ENCODE measurements around the gene DBP.
A peak's percentile ranks its signal among the peaks of the same experiment; 100 is the strongest.

DBP gene

DNA sequence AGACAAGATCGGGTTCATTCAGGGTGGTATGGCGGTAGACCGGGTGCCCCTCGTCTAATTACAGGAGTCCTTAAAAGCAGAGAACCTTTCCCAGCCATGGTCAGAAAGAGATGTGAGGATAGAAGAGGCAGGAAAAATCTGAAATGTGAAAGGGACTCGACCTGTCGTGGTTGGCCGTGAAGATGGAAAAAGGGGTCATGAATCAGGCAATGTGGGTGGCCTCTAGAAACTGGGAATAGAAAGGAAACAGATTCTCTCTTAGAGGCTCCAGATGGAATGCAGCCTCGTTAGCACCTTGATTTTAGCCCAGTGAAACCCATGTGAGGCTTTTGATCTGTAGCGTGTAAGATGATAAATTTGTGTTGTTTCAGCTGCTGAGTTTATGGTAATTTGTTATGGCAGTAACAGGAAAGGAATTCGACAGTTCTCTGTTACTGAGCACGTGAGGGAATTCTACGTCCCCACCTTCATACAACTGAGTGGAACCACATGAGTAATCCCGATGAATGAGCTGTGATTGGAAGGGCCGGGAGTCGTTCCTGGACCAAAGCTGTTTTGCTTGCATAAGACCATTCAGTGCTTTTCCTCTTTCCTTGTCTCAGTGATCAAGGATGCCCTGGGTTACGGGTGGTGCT is 19.8 kb upstream of the DBP start:
- H3K9me3 Mint-ChIP-seq = no peaks in the 10 kb centered on the region
- no peak overlapping the region for H3K27ac Mint-ChIP-seq

DNA sequence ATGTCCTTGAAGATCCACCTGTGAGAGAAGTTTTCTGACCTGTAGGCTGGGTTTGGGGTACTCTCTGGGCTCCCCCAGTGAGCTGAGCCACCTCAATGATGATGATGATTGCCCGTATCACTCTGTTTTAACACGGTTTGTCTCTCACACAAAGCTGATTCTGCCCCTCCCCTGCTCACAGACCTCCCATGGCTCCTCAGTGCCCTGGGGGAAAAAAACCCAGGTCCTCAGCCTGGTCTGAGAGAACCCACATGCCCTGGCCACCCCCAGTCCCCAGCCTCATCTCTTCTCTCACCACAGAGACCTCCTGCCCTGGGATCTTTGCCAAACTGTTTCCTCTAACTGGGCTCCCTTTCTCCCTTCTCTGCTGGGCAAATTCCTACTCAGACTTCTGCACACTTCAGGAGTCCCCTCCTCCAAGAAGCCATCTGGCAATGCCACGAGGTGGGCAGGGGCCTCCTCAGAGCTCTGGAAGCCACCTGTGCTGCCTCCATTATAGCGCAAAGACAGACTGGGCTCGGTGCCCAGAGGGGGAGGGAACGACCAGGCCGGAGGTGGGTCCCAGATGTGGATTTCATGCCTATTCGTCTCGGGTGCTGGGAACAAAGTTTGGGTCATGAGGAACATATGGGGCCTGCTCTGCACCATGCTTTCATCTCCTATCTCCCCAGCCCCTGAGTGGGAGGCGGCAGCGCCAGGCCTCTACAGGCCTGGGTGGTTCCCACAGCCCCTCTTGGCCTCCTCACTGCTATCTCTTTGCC is 17.3 kb upstream of the DBP start:
- peaks cover 11% of the 10 kb centered on the region for H3K4me1 Mint-ChIP-seq (ENCODE audit: low read depth)
- DNase-seq = no peak
- H3K9me3 Mint-ChIP-seq = no peaks in the 10 kb centered on the region
- H3K36me3 Mint-ChIP-seq (ENCODE audit: low read depth) = no peaks in the 10 kb centered on the region
- no peak overlapping the region for H3K27ac Mint-ChIP-seq
- H3K27me3 Mint-ChIP-seq = no peaks in the 10 kb centered on the region
- no peak overlapping the region for H3K4me3 Mint-ChIP-seq

More for the DNA sequence above, 19.8 kb upstream of the DBP start:
- Mint-ChIP-seq H3K4me1 (ENCODE audit: low read depth) (peaks cover 13% of the 10 kb centered on the region), H3K4me3 (no peak overlapping the region), H3K27me3 (no peaks in the 10 kb centered on the region), H3K36me3 (ENCODE audit: low read depth) (no peaks in the 10 kb centered on the region)
- no peak for DNase-seq

GRCh38 chr19:48651683-48652048 is 14.5 kb upstream of the DBP start:
- DNase-seq = no peak
- Mint-ChIP-seq H3K27ac (no peak overlapping the region), H3K27me3 (no peaks in the 10 kb centered on the region), H3K36me3 (ENCODE audit: low read depth) (no peaks in the 10 kb centered on the region), H3K4me1 (ENCODE audit: low read depth) (peaks cover 29% of the 10 kb centered on the region), H3K9me3 (no peaks in the 10 kb centered on the region), H3K4me3 (no peak overlapping the region)

DNA sequence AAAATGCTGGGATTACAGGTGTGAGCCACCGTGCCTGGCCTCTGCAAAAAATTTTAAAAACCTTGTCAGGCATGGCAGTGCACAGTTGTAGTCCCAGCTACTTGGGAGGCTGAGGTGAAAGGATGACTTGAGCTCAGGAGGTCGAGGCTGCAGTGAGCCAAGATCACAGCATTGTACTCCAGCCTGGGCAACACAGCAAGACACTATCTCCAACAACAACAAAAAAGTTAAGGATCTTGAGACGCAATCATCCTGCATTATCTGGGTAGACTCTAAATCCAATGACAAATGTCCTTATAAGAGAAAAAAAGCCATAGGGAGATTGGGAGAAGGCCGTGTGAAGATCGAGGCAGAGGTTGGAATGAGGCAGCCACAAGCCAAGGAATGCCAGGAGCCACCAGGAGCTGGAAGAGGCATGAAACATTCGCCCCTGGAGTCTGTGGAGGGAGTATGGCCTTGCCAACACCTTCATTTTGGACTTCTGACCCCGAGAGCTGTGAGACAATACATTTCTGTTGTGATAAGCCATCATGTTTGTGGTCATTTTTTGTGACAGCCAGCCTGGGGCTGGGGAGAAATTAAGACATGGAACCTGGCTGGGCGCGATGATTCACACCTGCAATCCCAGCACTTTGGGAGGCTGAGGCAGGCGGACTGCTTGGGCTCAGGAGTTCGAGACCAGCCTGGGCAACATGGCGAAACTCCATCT is 13.9 kb upstream of the DBP start:
- peaks cover 32% of the 10 kb centered on the region for H3K4me1 Mint-ChIP-seq (ENCODE audit: low read depth)
- no peak overlapping the region for H3K27ac Mint-ChIP-seq
- H3K9me3 Mint-ChIP-seq = no peaks in the 10 kb centered on the region
- no peaks in the 10 kb centered on the region for H3K36me3 Mint-ChIP-seq (ENCODE audit: low read depth)
- no peak for DNase-seq
- H3K27me3 Mint-ChIP-seq = no peaks in the 10 kb centered on the region
- no peak overlapping the region for H3K4me3 Mint-ChIP-seq

DNA sequence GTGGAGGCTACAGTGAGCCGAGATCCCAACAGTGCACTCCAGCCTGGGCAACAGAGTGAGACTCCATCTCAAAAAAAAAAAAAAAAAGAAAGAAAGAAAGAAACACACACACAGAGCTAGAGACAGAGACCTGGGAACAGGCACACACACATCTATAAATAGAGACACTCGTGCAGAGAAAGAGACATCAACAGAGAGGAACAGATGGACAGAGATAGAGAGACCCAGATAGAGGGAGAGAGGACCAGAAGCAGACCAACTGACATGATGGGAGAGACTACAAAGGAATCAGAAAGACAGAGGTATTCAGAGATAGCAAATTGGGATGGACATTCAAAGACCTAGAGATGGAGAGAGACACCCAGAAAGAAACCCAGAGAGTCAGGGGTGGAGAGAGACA is 11.0 kb upstream of the DBP start:
- no peaks in the 10 kb centered on the region for H3K9me3 Mint-ChIP-seq
- peak overlapping the region; percentile 11 for H3K27ac Mint-ChIP-seq
- peaks cover 49% of the 10 kb centered on the region for H3K4me1 Mint-ChIP-seq (ENCODE audit: low read depth)

DNA sequence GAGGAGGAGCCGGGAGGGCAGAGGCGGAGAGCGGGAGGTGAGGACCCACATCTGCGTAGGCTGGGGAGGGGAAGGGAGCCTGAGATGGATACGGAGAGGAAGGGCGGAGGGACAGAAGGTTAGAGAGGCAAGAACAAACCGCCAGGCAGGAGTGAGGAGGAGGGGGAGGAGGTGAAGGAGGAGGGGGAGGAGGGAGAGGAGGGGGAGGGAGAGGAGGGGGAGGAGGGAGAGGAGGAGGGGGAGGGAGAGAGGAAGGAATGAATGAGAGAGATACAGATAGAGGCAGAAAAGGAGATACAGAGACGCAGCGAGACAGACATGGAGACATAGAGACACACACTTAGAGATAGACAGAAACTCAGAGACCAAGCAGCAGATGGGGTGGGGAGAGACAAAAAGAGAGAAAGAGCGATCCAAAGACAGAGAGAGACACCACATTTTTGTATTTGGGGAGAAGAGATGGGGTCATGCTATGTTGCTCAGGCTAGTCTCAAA is 9.6 kb upstream of the DBP start:
- Mint-ChIP-seq H3K4me1 (ENCODE audit: low read depth) (peaks cover 44% of the 10 kb centered on the region), H3K9me3 (no peaks in the 10 kb centered on the region), H3K36me3 (ENCODE audit: low read depth) (no peaks in the 10 kb centered on the region)

More for the DNA sequence above, 11.0 kb upstream of the DBP start:
- no peaks in the 10 kb centered on the region for H3K27me3 Mint-ChIP-seq
- DNase-seq = no peak
- H3K4me3 Mint-ChIP-seq = no peak overlapping the region
- H3K36me3 Mint-ChIP-seq (ENCODE audit: low read depth) = no peaks in the 10 kb centered on the region

DNA sequence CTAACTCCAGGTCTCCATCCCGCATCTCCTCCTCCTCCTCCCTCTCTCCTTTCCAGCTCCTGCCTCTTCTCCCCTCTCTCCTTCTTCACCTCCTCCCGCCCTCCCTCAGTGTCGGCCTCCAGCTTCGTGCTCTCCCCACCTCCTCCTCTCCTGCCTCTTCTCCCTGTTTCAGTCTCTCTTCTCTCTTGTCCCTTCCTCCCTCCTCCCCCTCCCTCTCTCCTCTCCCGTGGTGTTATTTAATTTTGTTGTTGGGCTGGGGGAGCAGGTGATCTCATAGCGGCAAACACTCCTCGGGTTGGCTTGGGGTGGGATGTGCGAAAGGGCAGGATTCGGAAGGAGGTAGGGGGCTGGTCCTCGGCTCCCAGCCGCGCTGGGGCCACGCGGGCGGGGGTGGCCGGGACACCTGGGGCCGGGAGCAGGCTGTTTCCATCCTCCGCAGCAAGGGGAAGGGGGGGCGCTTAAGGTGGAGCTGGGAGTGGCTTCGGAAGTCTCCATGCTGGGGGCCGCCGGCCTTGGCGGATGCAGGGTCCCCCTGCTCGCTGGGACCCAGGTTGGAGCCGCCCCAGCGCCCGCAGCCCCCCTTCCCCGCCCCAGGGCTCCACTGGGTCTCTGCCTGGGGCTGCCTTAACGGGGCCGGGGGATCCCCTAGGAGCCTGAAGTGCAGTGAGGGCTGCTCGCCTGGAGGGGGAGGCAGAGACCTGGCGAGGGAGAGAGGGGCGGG is 9.0 kb upstream of the DBP start, which contains the start of gene CA11:
Gene CA11 (minus strand): TSS at position 187 of the 721 bp plus-strand sequence. CDS start 555 bp downstream, outside the sequence.
- H3K9me3 Mint-ChIP-seq = no peaks in the 10 kb centered on the region

More for the DNA sequence above, 9.6 kb upstream of the DBP start:
- peak overlapping the region; percentile 37 for H3K27ac Mint-ChIP-seq
- H3K27me3 Mint-ChIP-seq = no peaks in the 10 kb centered on the region
- H3K4me3 Mint-ChIP-seq = peak overlapping the region; percentile 49
- DNase-seq = no peak

DNA sequence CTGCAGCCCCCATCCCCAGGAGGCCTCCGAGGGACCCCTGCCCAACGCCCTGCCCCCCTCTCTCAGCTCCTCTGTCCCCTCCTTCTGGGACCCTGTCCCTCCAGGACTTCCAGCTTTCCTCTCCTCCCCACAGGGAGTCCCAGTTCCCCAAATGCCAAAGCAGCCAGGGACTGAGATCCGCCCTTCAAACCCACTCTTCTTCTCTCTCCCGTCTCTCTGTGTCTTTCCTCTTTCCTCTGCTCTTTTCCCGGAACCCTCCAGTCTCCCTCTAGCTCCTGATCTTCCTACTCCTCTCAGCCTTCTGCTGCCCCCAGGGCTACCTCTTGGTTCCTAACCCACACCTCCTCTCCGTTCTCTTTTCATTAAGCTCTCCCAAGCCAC is 8.4 kb upstream of the DBP start:
- DNase-seq = no peak
- peaks cover 41% of the 10 kb centered on the region for H3K4me1 Mint-ChIP-seq (ENCODE audit: low read depth)
- H3K36me3 Mint-ChIP-seq (ENCODE audit: low read depth) = no peaks in the 10 kb centered on the region
- H3K4me3 Mint-ChIP-seq = peak overlapping the region; percentile 79
- H3K27me3 Mint-ChIP-seq = no peaks in the 10 kb centered on the region
- no peaks in the 10 kb centered on the region for H3K9me3 Mint-ChIP-seq
- peak overlapping the region; percentile 89 for H3K27ac Mint-ChIP-seq

More for the DNA sequence above, 9.0 kb upstream of the DBP start, which contains the start of gene CA11:
- peak; percentile 97 for DNase-seq
- Mint-ChIP-seq H3K36me3 (ENCODE audit: low read depth) (no peaks in the 10 kb centered on the region), H3K27me3 (no peaks in the 10 kb centered on the region), H3K4me3 (peak within 1 kb of the TSS; percentile 79), H3K27ac (peak within 1 kb of the TSS; percentile 89), H3K4me1 (ENCODE audit: low read depth) (peaks cover 43% of the 10 kb centered on the region)

- DNase-seq = peak; percentile 81
- Mint-ChIP-seq H3K4me3 (peak overlapping the region; percentile 79), H3K27ac (peak overlapping the region; percentile 89), H3K36me3 (ENCODE audit: low read depth) (no peaks in the 10 kb centered on the region), H3K4me1 (ENCODE audit: low read depth) (peaks cover 42% of the 10 kb centered on the region), H3K27me3 (no peaks in the 10 kb centered on the region), H3K9me3 (no peaks in the 10 kb centered on the region)
Observed at GRCh38 chr19:48644839-48645619, 7.8 kb upstream of the DBP start.

DNA sequence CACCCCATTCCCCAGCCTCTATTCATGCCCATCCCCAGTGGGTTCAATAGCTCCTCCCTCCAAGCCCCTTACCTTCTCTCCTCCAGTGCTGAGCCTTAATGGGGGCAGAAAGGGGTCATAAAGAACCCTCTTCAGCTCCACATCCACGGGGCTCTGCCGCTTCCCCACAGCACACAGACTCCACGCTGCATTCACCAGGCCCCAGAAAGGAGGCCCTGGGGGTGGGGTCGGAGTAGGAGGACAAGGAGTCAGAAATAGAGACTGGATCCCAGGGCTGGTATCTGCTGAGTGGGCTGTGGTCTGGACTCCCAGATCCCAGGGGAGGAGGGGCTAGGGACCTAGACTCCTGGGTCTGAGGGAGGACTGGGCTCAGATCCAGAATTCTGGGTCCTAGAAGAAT is 7.2 kb upstream of the DBP start:
- Mint-ChIP-seq H3K9me3 (no peaks in the 10 kb centered on the region), H3K4me3 (peak overlapping the region; percentile 79), H3K4me1 (ENCODE audit: low read depth) (peaks cover 43% of the 10 kb centered on the region), H3K27me3 (no peaks in the 10 kb centered on the region), H3K27ac (no peak overlapping the region), H3K36me3 (ENCODE audit: low read depth) (no peaks in the 10 kb centered on the region)
- DNase-seq = no peak

DNA sequence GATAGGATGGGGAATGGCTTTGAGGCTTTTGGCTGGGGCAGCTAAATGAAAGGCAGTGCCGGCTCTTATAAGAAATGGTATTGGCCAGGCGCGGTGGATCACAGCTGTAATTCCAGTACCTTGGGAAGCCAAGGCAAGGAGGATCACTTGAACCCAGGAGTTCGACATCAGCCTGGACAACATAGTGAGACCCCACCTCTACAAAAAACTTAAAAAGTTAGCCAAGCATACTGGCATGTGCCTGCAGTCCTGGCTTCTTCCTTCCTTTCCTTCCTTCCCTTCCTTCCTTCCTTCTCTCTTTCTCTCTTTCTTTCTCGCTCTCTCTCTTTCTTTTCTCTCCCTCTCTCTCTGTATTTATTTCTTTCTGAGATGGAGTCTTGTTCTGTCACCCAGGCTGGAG is 5.7 kb upstream of the DBP start:
- no peak for DNase-seq
- H3K27me3 Mint-ChIP-seq = no peaks in the 10 kb centered on the region
- H3K4me3 Mint-ChIP-seq = no peak overlapping the region
- no peak overlapping the region for H3K27ac Mint-ChIP-seq
- peaks cover 48% of the 10 kb centered on the region for H3K4me1 Mint-ChIP-seq (ENCODE audit: low read depth)
- H3K9me3 Mint-ChIP-seq = no peaks in the 10 kb centered on the region
- no peaks in the 10 kb centered on the region for H3K36me3 Mint-ChIP-seq (ENCODE audit: low read depth)

- no peak overlapping the region for H3K4me3 Mint-ChIP-seq
- no peaks in the 10 kb centered on the region for H3K9me3 Mint-ChIP-seq
- no peak overlapping the region for H3K27ac Mint-ChIP-seq
- H3K4me1 Mint-ChIP-seq (ENCODE audit: low read depth) = peaks cover 49% of the 10 kb centered on the region
- H3K27me3 Mint-ChIP-seq = no peaks in the 10 kb centered on the region
- no peak for DNase-seq
- H3K36me3 Mint-ChIP-seq (ENCODE audit: low read depth) = no peaks in the 10 kb centered on the region
Observed at GRCh38 chr19:48641850-48642249, 4.7 kb upstream of the DBP start.

DNA sequence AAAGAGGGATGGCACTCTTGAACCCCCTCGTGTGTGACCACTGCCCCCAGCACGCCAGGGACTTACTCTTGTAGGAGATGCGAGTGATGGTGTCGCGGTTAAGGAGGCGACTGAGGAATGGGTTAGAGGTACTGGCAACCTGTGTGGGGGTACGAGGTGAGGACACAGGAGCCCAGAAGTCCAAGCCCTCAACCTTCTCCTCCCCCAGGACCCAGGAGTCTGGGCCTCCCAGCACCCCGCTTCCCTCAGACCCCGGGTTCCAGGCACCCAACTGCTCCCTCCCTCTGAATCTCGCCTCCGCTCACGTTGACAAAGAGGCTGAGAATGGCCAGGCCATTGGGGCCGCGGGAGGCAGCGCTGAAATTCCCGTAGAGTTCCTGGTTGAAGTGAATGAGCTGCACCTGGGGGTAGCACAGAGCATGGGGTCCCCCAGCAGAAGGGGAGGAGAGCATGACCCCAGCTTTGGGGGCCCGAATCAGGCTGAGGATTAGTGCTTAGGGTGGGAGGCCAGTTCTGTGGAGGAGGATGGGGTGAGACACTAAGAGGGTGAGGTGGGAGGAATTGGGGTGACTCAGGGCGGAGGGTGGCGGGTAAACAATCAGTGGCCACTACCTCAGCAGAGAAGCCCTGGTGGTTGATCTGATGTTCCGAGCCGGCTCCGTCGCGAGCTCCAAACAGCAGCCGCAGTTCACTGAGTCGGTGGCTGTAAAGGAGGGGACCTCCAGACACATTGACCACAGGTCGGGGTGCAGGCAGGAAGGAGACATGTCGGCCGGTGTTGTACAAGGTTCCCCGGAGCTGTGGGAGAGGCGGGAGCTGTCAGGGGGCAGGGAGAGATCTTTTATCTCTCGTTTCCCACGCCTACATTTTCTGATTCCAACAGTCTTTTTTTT is 2.5 kb upstream of the DBP start:
- Mint-ChIP-seq H3K9me3 (no peaks in the 10 kb centered on the region), H3K27ac (peak overlapping the region; percentile 57), H3K4me3 (peak overlapping the region; percentile 75), H3K36me3 (ENCODE audit: low read depth) (no peaks in the 10 kb centered on the region), H3K27me3 (no peaks in the 10 kb centered on the region), H3K4me1 (ENCODE audit: low read depth) (peaks cover 47% of the 10 kb centered on the region)
- no peak for DNase-seq
